H1 (cell line): Measurements from ENCODE around the gene PBX2. TPM values are rescaled to one million over a fixed set of nuclear protein-coding genes. Genes with fewer than 3 reads are reported as not detected.

ENCODE experiments used
- CTCF ChIA-PET: fragments of 300-600 bp; sonication (Branson Sonifier 250); formaldehyde crosslinking; loops from one replicate; lab custom pipeline; 2021; ENCODE audit not compliant: partially characterized antibody; lab: Charles Lee
- POLR2A ChIA-PET: fragments of 300-600 bp; sonication (Branson Sonifier 250); formaldehyde crosslinking; loops from one replicate; lab custom pipeline; 2021; ENCODE audit warnings: inconsistent platforms; ENCODE audit not compliant: partially characterized antibody; lab: Charles Lee
- DNase-seq, 2 experiments: peaks; one replicate each; pipeline versions ENCODE4 v3.0.0 to v3.0.0-alpha.2; 2010 to 2022; ENCODE audit warnings: low spot score in 2 of 2, low read depth in 1 of 2, mixed read lengths in 1 of 2
- FAIRE-seq: peaks from 2 replicates; lab custom pipeline; 2011; peaks lifted over from hg19 to GRCh38; lab: Jason Lieb, UNC
- H2AFZ ChIP-seq: 2 replicates; pipeline ENCODE4 v1.8.1; 2012; ENCODE audit warnings: low read length, inconsistent platforms
- H2AK5ac ChIP-seq: 2 replicates; pipeline ENCODE4 v1.6.1; 2013; ENCODE audit warnings: low read depth, low read length
- H2BK120ac ChIP-seq: replicated peaks from 2 replicates; pipeline ENCODE3; 2013; ENCODE audit warnings: low read depth, low read length, inconsistent platforms
- H2BK12ac ChIP-seq: 2 replicates; pipeline ENCODE4 v1.6.1; 2013; ENCODE audit warnings: low read depth, low read length
- H2BK15ac ChIP-seq: 2 replicates; pipeline ENCODE4 v1.6.1; 2013; ENCODE audit warnings: low read length
- H2BK20ac ChIP-seq: 2 replicates; pipeline ENCODE4 v1.6.1; 2013; ENCODE audit warnings: low read length
- H2BK5ac ChIP-seq: 2 replicates; pipeline ENCODE4 v1.6.1; 2013; ENCODE audit warnings: low read depth, low read length
- H3K14ac ChIP-seq: 2 replicates; pipeline ENCODE4 v1.6.1; 2013; ENCODE audit warnings: inconsistent platforms; ENCODE audit not compliant: insufficient read length
- H3K18ac ChIP-seq: 2 replicates; pipeline ENCODE4 v1.6.1; 2013; ENCODE audit warnings: low read length; ENCODE audit errors: extremely low read depth
- H3K23ac ChIP-seq: 2 replicates; pipeline ENCODE4 v1.6.1; 2013; ENCODE audit warnings: inconsistent platforms; ENCODE audit not compliant: insufficient read length
- H3K23me2 ChIP-seq: 2 replicates; pipeline ENCODE4 v1.6.1; 2013; ENCODE audit warnings: low read depth, low read length
- H3K27ac ChIP-seq: 2 replicates; pipeline ENCODE4 v1.6.1; 2011; ENCODE audit warnings: low read depth, low read length, inconsistent platforms
- H3K27me3 ChIP-seq, 4 experiments: replicated peaks in 1 of 4; 1 replicate in 1 of 4; 2 replicates in 3 of 4; pipeline versions ENCODE4 v1.6.1 to v1.8.1; 2011 to 2013; ENCODE audit warnings: low read length in 3 of 4, mild to moderate bottlenecking in 3 of 4, inconsistent platforms in 2 of 4, mixed read lengths in 2 of 4, moderate library complexity in 1 of 4; ENCODE audit not compliant: control insufficient read depth in 3 of 4, insufficient read depth in 3 of 4; ENCODE audit errors: extremely low read depth in 1 of 4
- H3K36me3 ChIP-seq, 4 experiments: 2 replicates each; pipeline versions ENCODE4 v1.6.1 to v1.8.1; 2011 to 2013; ENCODE audit warnings: mild to moderate bottlenecking in 4 of 4, low read length in 3 of 4, moderate library complexity in 2 of 4, control low read depth in 1 of 4, inconsistent platforms in 1 of 4; ENCODE audit not compliant: insufficient read depth in 4 of 4, control insufficient read depth in 2 of 4
- H3K4ac ChIP-seq: replicated peaks from 2 replicates; pipeline ENCODE3; 2013; ENCODE audit warnings: low read length, low read depth, mixed read lengths, inconsistent platforms; ENCODE audit not compliant: insufficient read length
- H3K4me1 ChIP-seq, 4 experiments: replicated peaks in 1 of 4; 1 replicate in 1 of 4; 2 replicates in 3 of 4; pipeline versions ENCODE4 v1.6.1 to v1.8.1; 2011 to 2013; ENCODE audit warnings: low read length in 3 of 4, inconsistent platforms in 2 of 4, mixed read lengths in 1 of 4; ENCODE audit not compliant: insufficient read depth in 4 of 4, control insufficient read depth in 3 of 4
- H3K4me2 ChIP-seq, 2 experiments: 2 replicates each; pipeline versions ENCODE4 v1.6.1 to v1.8.1; 2011 to 2013; ENCODE audit warnings: low read depth in 2 of 2, low read length in 2 of 2, control low read depth in 1 of 2, inconsistent platforms in 1 of 2, mild to moderate bottlenecking in 1 of 2; ENCODE audit not compliant: insufficient read depth in 1 of 2
- H3K4me3 ChIP-seq, 4 experiments: fragments of 200-600, 300-600 bp in 1 of 4; sonication (generic), shearing (Covaris generic), sonication (Bioruptor Twin) in 1 of 4; 2 replicates each; pipeline versions ENCODE4 v1.5.1 to v1.8.1; 2011 to 2016; ENCODE audit warnings: low read length in 4 of 4, low read depth in 3 of 4, control low read depth in 2 of 4, inconsistent platforms in 2 of 4, mild to moderate bottlenecking in 2 of 4, mixed read lengths in 1 of 4, moderate library complexity in 1 of 4; ENCODE audit not compliant: insufficient read depth in 2 of 4; ENCODE audit errors: extremely low read depth in 1 of 4
- H3K56ac ChIP-seq: replicated peaks from 2 replicates; pipeline ENCODE3; 2013; ENCODE audit warnings: low read depth, mild to moderate bottlenecking, mixed read lengths, low read length, inconsistent platforms; ENCODE audit not compliant: insufficient read length
- H3K79me1 ChIP-seq: 2 replicates; pipeline ENCODE4 v1.6.1; 2013; ENCODE audit warnings: low read depth, low read length, control low read depth
- H3K79me2 ChIP-seq, 2 experiments: 2 replicates each; pipeline versions ENCODE4 v1.6.1 to v1.8.1; 2012 to 2013; ENCODE audit warnings: low read length in 2 of 2, mild to moderate bottlenecking in 2 of 2, inconsistent platforms in 1 of 2; ENCODE audit not compliant: insufficient read depth in 2 of 2, control insufficient read depth in 1 of 2
- H3K9ac ChIP-seq, 4 experiments: replicated peaks in 1 of 4; 1 replicate in 1 of 4; 2 replicates in 3 of 4; pipeline versions ENCODE4 v1.6.1 to v1.8.1; 2011 to 2013; ENCODE audit warnings: low read depth in 3 of 4, low read length in 3 of 4, control low read depth in 2 of 4, mild to moderate bottlenecking in 2 of 4, moderate library complexity in 2 of 4, inconsistent platforms in 1 of 4; ENCODE audit errors: extremely low read depth in 1 of 4
- H3K9me3 ChIP-seq, 2 experiments: 2 replicates each; pipeline versions ENCODE4 v1.6.1 to v1.8.1; 2012 to 2013; ENCODE audit warnings: mild to moderate bottlenecking in 2 of 2, moderate library complexity in 2 of 2, control low read depth in 1 of 2, inconsistent platforms in 1 of 2, low read depth in 1 of 2, low read length in 1 of 2, mixed read lengths in 1 of 2; ENCODE audit not compliant: insufficient read depth in 2 of 2
- H4K20me1 ChIP-seq, 2 experiments: replicated peaks in 1 of 2; 2 replicates each; pipeline versions ENCODE3 to v1.8.1; 2011 to 2013; ENCODE audit warnings: inconsistent platforms in 2 of 2, low read length in 2 of 2, mild to moderate bottlenecking in 1 of 2; ENCODE audit not compliant: insufficient read depth in 2 of 2, control insufficient read depth in 1 of 2
- H4K5ac ChIP-seq: 2 replicates; pipeline ENCODE4 v1.6.1; 2013; ENCODE audit warnings: low read length, low read depth, mixed read lengths, inconsistent platforms; ENCODE audit not compliant: insufficient read length
- H4K8ac ChIP-seq: 2 replicates; pipeline ENCODE4 v1.8.0; 2013; ENCODE audit warnings: mild to moderate bottlenecking, moderate library complexity, low read length, inconsistent platforms; ENCODE audit not compliant: insufficient read depth; ENCODE audit errors: extremely low read depth
- H4K91ac ChIP-seq: replicated peaks from 2 replicates; pipeline ENCODE3; 2013; ENCODE audit warnings: low read length, mixed read lengths, inconsistent platforms; ENCODE audit not compliant: insufficient read length
- CBX8 ChIP-seq: fragments of 300-800, 300-1000 bp; sonication (generic); IDR thresholded peaks from 2 replicates; pipeline ENCODE4 v1.7.1; 2016; ENCODE audit warnings: low read depth, low read length, borderline replicate concordance
- SP1 ChIP-seq: IDR thresholded peaks from 2 replicates; pipeline ENCODE4 v1.6.1; 2011; ENCODE audit warnings: low read depth, low read length
- SP2 ChIP-seq: IDR thresholded peaks from 2 replicates; pipeline ENCODE4 v1.6.1; 2012; ENCODE audit warnings: mild to moderate bottlenecking, low read length, inconsistent platforms
- SP4 ChIP-seq: IDR thresholded peaks from 2 replicates; pipeline ENCODE4 v1.6.1; 2012; ENCODE audit warnings: low read length, inconsistent platforms
- WGBS, 2 experiments: shearing (Covaris generic) in 1 of 2; methylation state at CpG; one replicate each; pipeline versions ENCODE4 v1.1.6 to v1.1.7; 2013 to 2015; ENCODE audit warnings: low lambda C conversion rate in 2 of 2, mixed read lengths in 2 of 2, inconsistent platforms in 1 of 2, low coverage in 1 of 2, missing lambda C conversion rate in 1 of 2; ENCODE audit not compliant: insufficient replicate concordance in 2 of 2, insufficient coverage in 1 of 2, insufficient read length in 1 of 2; ENCODE audit errors: extremely low coverage in 1 of 2, missing lambda C conversion rate in 1 of 2; 5-methylcytosine and 5-hydroxymethylcytosine counted together
- polyA plus RNA-seq, 7 experiments: library from polyadenylated mRNA; depleted of rRNA in 3 of 7; stranded (reverse) in 5 of 7; unstranded in 2 of 7; fragments of >200 nt in 5 of 7; fragments of 200-250 nt in 2 of 7; gene quantifications; 1 replicate in 5 of 7; 2 replicates in 1 of 7; 4 replicates in 1 of 7; pipeline versions ENCODE4 v1.2.1 to v1.2.3, GENCODE V29; 2011 to 2013; ENCODE audit warnings: missing spikeins in 2 of 7, mixed read lengths in 2 of 7
- total RNA-seq: library from RNA; stranded (reverse); fragmentation: NEBNext Ultra II Directional; extraction: Animal tissue kit (Norgen Biotek cat#: 25700); gene quantifications from 2 replicates; pipeline ENCODE4 v1.2.1, GENCODE V29; 2021
- TF ChIP-seq, protein P1 (sequence below): IDR thresholded peaks from 2 replicates; pipeline ENCODE4 v1.6.1; 2012; ENCODE audit warnings: inconsistent platforms

PBX2 gene
- total and polyA plus RNA-seq, 2 of the 8 experiments (the other 6 are each of a cell fraction or from before 2014, with no cell fraction given) = 102 to 130 TPM

GRCh38 chr6:32171234-32171633, 18.8 kb downstream of the PBX2 start:
- 95% methylated on average over 6 of the region's 6 CpGs; no CpG with 5 or more reads in 1 of the 2 experiments for WGBS, 2 experiments
- no peaks in the 10 kb centered on the region for H3K27me3 ChIP-seq
- no peak for FAIRE-seq

More at GRCh38 chr6:32171234-32171633, 18.8 kb downstream of the PBX2 start:
- Histone ChIP-seq H3K27ac (no peak overlapping the region), H4K20me1 (peaks cover 8 to 11% of the 10 kb centered on the region in 2 experiments), H4K5ac (no peak overlapping the region), H3K9ac (no peak overlapping the region), H3K9me3 (no peaks in the 10 kb centered on the region), H2BK20ac (no peak overlapping the region), H3K56ac (no peak overlapping the region), H2BK12ac (no peak overlapping the region), H3K36me3 (peaks cover 4 to 41% (median 28%) of the 10 kb centered on the region in 4 experiments), H2BK120ac (no peak overlapping the region), H2AFZ (no peak overlapping the region), H3K79me1 (peaks cover 4% of the 10 kb centered on the region; the same call in 1 of the 2 replicates), H3K4me1 (peaks cover 4 to 18% (median 9%) of the 10 kb centered on the region in 4 experiments; a peak in 6 of 7 replicates), H3K23me2 (peaks cover 6% of the 10 kb centered on the region), H3K14ac (no peak overlapping the region), H3K18ac (no peak overlapping the region), H2AK5ac (no peak overlapping the region), H3K4me2 (no peak overlapping the region), H4K91ac (no peak overlapping the region), H3K79me2 (peaks cover 13 to 38% of the 10 kb centered on the region in 2 experiments), H2BK5ac (no peak overlapping the region), H2BK15ac (no peak overlapping the region), H4K8ac (no peak overlapping the region), H3K4ac (no peak overlapping the region), H3K4me3 (no peak overlapping the region), H3K23ac (no peak overlapping the region)
- POLR2A ChIA-PET = interaction anchor here (0.6 to 2.3 kb wide), 8 partner anchors 11 to 613 kb away, joined by 3 to 9 read pairs (median 3); partner anchors contain the start of genes LSM2, PBX2 and PRRT1
- no peak for TF ChIP-seq SP1
- no peak for TF ChIP-seq SP2
- TF ChIP-seq, protein P1, sequence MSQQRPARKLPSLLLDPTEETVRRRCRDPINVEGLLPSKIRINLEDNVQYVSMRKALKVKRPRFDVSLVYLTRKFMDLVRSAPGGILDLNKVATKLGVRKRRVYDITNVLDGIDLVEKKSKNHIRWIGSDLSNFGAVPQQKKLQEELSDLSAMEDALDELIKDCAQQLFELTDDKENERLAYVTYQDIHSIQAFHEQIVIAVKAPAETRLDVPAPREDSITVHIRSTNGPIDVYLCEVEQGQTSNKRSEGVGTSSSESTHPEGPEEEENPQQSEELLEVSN = no peak
- TF ChIP-seq CBX8 = no peak
- TF ChIP-seq SP4 = no peak
- CTCF ChIA-PET = interaction anchor here (0.8 to 2.4 kb wide), 6 partner anchors 17 to 244 kb away, joined by 3 to 7 read pairs (median 4); partner anchors contain the start of gene FKBPL
- DNase-seq = no peak
